Stimulated activated CD4-positive, alpha-beta T cell treated with anti-CD3 and anti-CD28 coated beads, Interleukin-1b, Interleukin-23, amount 100 ng/mL, for 4 hours (primary cell): Measurements from ENCODE around the gene SWSAP1.

Source experiments
- DNase-seq, 2 donors: peaks; one replicate each; pipeline ENCODE4 v3.0.0-alpha.2; 2020; ENCODE audit warnings: low read depth in 2 of 2

Gene SWSAP1

DNA sequence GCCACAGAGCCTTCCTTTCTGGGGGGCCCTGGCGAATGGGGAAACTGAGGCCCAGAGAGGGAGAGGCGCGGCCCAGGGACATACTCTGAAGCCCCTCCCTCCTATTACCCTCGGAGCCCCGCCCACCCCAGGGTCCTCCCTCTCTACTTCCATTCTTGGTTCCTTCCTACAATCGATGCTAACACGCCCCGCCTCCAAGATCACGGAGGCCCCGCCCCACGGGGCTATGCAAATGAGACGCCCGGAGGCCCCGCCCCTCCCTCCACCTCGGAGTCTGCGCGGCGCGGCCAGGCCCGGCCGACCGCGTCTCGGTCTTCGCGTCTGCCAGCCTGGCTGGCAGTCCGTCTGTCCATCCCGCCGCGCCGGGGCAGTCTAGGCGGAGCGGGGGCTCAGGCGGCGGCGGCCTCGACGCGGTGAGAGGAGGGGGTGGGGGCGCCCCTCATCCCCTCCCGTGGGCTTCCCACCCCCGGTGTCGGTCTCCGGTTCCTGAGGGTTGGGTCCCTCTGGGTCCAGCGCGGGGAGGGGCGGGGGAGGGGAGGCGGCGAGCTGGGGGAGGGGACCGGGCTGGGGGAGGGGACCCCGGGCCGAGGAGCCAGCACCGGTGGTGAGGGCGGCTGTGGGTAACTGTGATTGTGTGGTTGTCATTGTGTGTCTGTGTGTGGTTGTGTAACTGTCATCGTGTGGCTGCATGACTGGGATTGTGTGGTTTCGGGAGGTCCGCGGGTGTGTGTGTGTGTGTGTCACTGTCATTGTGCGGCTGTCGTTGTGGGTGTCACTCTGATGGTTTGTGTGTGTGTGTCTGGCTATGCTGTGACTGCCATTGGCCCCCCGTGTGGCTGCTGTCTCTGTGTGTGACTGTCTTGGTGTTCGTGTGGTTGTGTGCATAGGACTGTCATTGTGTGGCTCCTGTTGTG is 19.0 kb upstream of the SWSAP1 start, which contains the start of gene PLPPR2:
Gene PLPPR2, plus strand, starts transcription at position 273 of the 914 bp plus-strand sequence. CDS start 2,242 bp downstream, outside the sequence.
- peak; percentile 72 to 82 for DNase-seq

- DNase-seq, result no peak
These were observed 18.4 kb upstream of the SWSAP1 start for GRCh38 chr19:11356074-11356397.

DNA sequence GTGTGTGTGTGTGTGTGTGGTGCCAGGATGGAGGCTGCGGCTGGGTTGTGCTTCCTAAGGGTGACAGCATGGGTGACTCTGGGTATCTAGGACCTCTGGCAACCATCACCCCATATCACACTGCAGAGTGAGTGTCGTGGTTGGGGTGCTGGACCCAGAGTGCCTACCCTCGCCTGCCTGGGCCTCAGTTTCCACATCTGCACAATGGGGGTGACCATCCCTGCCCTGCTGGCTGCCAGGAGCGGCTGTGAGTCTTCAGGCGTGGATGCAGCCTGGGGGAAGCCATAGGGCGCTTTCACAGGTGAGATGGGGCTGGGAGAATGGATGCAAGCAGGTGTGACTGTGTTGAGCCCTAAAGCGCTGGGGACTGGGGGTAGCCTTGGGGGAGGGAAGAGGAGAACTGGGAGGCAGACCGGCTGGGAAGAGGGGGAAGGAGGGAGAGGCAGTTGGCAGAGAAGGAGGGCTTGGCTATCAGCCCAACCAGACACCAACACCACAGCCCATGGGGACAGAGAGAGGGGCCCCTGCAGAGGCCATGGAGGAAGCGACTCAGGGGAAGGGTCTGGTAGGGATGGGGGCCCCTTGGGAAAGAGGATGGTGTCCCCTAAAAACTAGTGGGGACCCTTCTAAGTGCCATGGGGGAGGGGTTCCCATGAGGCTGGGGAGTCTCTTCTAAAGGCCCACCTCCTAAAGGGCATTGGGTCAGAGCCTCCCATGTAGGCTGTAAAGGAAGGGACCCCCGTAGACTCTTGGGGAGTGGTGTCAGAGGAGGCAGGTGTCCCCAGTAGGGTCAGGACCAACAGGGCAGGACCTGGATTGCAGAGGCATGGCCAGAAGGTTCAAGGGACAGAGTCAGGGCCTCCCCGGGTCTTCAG is 17.6 kb upstream of the SWSAP1 start:
- DNase-seq, result no peak

DNA sequence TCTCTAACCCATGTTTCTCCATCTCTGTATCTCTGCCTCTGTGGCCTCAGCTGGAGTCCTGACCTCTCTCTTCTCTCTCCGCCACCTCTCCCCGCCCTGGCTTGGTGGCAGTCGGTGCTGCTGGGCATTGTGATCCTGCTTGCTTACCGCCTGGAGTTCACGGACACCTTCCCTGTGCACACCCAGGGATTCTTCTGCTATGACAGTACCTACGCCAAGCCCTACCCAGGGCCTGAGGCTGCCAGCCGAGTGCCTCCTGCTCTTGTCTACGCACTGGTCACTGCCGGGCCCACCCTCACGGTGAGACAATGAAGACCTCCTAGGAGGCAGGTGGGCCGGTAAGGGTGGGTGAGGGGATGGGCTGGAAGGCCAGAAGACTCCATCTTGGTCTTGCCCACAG is 15.0 kb upstream of the SWSAP1 start:
- DNase-seq, result no peak

GRCh38 chr19:11361037-11361770 is 13.3 kb upstream of the SWSAP1 start:
- no peak for DNase-seq

- no peak for DNase-seq
These were observed 12.4 kb upstream of the SWSAP1 start for GRCh38 chr19:11361771-11362731.

DNA sequence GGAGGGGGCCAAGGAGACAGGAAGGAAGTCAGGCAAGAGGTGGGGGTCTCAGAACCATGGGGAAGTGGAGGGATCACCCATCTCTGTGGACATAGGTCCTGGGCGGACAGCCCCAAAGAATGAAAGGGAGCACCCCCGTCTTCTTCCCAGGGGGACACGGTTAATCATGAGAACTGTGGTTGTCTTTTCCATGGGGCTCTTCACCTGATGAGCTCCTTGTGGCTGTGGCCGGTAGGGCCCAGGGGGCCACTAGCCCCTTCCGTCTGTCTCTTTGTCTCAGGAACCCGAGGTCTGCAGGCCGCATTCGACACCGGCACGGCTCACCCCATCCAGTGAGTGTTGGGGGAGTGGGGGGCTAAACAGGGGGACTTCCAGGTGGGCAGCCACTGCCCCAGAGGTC is 10.6 kb upstream of the SWSAP1 start:
- DNase-seq, result no peak

DNA sequence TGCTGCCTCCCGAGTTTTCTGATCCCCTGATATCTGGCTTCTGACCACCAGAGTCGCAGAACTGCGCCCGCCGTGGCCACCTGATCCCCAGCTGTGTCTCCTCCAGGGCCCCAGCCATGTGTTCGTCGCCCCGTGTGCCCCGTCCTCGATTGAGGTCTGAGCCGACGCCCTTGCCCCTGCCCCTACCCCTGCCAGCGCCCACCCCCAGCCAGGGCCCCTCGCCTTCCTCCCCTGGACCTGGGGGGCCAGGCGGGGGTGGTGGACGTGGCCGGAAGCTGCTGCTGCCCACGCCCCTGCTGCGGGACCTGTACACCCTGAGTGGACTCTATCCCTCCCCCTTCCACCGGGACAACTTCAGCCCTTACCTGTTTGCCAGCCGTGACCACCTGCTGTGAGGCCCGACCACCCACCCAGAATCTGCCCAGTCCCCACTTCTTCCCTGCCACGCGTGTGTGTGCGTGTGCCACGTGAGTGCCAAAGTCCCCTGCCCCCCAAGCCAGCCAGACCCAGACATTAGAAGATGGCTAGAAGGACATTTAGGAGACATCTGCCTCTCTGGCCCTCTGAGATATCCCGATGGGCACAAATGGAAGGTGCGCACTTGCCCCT is 10.1 kb upstream of the SWSAP1 start:
- DNase-seq, result no peak

DNA sequence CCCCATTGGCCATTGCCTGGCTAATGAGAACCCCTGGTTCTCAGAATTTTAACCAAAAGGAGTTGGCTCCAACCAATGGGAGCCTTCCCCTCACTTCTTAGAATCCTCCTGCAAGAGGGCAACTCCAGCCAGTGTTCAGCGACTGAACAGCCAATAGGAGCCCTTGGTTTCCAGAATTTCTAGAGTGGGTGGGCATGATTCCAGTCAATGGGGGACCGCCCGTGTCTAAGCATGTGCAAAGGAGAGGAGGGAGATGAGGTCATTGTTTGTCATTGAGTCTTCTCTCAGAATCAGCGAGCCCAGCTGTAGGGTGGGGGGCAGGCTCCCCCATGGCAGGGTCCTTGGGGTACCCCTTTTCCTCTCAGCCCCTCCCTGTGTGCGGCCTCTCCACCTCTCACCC is 9.5 kb upstream of the SWSAP1 start:
- DNase-seq, result no peak

DNA sequence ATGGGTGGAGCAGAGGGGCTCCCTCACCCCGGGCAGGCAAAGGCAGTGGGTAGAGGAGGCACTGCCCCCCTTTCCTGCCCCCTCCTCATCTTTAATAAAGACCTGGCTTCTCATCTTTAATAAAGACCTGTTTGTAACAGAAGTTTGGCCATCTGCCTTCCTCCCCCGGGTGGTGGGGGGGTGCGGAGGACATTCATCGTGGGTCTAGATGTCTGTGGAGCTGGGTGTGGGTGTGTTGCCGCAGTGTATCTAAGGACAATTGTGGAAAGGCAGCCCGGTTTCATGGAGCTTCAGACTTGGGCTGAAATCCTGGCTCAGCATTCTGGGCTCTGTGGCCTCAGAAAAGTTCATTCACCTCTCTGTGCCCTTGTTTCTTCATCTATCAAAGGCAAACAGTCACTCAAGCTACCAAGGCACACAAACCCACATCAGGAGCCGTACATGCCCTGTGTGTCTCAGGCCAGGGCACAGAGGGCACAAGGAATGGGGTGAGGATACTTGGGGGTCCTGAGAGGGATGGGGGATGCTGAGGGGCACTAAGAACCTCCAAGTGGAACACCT is 8.8 kb upstream of the SWSAP1 start:
- no peak for DNase-seq

GRCh38 chr19:11367528-11367927 is 6.9 kb upstream of the SWSAP1 start:
- DNase-seq, result no peak

GRCh38 chr19:11370744-11371143 is 3.7 kb upstream of the SWSAP1 start:
- no peak for DNase-seq

- no peak for DNase-seq
These were observed 1.1 kb upstream of the SWSAP1 start for GRCh38 chr19:11373166-11373884.

DNA sequence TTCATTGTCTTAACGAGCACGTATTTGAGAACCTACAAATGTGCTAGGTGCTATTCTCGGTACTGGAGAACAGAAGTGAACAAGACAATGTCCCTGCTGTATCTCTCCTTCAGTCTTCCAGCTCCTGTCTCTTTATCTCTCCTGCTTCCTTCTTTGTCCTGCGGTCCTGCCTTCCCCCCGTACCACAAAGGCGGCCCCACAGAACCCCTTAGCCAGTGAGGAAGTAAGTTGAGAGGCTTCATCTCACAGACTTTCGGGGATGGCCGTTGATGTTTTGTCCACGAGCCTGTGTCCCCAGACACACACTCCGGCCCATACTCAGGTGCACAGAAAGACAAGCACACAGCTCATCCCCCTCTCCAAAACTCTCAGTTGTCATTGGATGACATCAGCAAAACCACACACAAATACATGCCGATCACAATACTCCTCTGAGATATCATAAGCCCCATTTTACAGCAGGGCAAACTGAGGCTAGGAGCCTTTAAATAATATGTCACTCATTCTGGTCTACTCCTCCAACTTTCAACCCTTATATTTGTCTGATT is 507 bp upstream of the SWSAP1 start:
- no peak for DNase-seq

GRCh38 chr19:11375143-11375948 is 880 bp downstream of the SWSAP1 start:
- DNase-seq, result peak; percentile 48 to 52

- DNase-seq, result no peak
These were observed 2.8 kb downstream of the SWSAP1 start for GRCh38 chr19:11377237-11377636.

GRCh38 chr19:11377756-11378155 is 3.3 kb downstream of the SWSAP1 start:
- DNase-seq, result no peak
